Endothelial cell (in vitro differentiated cells): ENCODE measurements around the gene TRAF3IP3. TPM values are rescaled to one million over a fixed set of nuclear protein-coding genes. Genes with fewer than 3 reads are reported as not detected.

Experiments
- DNase-seq: peaks from one replicate; pipeline ENCODE4 v3.0.0; 2021; ENCODE audit warnings: low spot score
- H3K27ac Mint-ChIP-seq: one replicate; pipeline ENCODE4 v1.8.0; 2021; ENCODE audit warnings: mixed read lengths, inconsistent platforms; ENCODE audit not compliant: unreplicated experiment
- H3K27me3 Mint-ChIP-seq: one replicate; pipeline ENCODE4 v1.8.0; 2021; ENCODE audit warnings: mild to moderate bottlenecking, moderate library complexity, mixed read lengths, inconsistent platforms; ENCODE audit not compliant: unreplicated experiment
- H3K36me3 Mint-ChIP-seq: one replicate; pipeline ENCODE4 v1.8.0; 2021; ENCODE audit warnings: mild to moderate bottlenecking, low read depth, mixed read lengths, inconsistent platforms; ENCODE audit not compliant: unreplicated experiment
- H3K4me1 Mint-ChIP-seq: one replicate; pipeline ENCODE4 v1.8.0; 2021; ENCODE audit warnings: mild to moderate bottlenecking, mixed read lengths, inconsistent platforms; ENCODE audit not compliant: unreplicated experiment
- H3K4me3 Mint-ChIP-seq: one replicate; pipeline ENCODE4 v1.8.0; 2021; ENCODE audit warnings: mild to moderate bottlenecking, mixed read lengths, inconsistent platforms; ENCODE audit not compliant: unreplicated experiment
- H3K9me3 Mint-ChIP-seq: one replicate; pipeline ENCODE4 v1.8.0; 2021; ENCODE audit warnings: mixed read lengths, inconsistent platforms; ENCODE audit not compliant: unreplicated experiment
- CTCF ChIP-seq: fragments of 200-600 bp; sonication (generic); IDR thresholded peaks from one replicate; pipeline ENCODE4 v1.5.0; 2021; ENCODE audit warnings: antibody characterized with exemption; ENCODE audit not compliant: unreplicated experiment
- total RNA-seq: library from RNA; stranded (reverse); fragmentation: NEBNext Ultra II Directional; extraction: Animal tissue kit (Norgen Biotek cat#: 25700); gene quantifications from one replicate; pipeline ENCODE4 v1.2.1, GENCODE V29; 2021; ENCODE audit not compliant: unreplicated experiment

The TRAF3IP3 gene
- total RNA-seq, 1 donor from 2014 or later, result not detected

DNA sequence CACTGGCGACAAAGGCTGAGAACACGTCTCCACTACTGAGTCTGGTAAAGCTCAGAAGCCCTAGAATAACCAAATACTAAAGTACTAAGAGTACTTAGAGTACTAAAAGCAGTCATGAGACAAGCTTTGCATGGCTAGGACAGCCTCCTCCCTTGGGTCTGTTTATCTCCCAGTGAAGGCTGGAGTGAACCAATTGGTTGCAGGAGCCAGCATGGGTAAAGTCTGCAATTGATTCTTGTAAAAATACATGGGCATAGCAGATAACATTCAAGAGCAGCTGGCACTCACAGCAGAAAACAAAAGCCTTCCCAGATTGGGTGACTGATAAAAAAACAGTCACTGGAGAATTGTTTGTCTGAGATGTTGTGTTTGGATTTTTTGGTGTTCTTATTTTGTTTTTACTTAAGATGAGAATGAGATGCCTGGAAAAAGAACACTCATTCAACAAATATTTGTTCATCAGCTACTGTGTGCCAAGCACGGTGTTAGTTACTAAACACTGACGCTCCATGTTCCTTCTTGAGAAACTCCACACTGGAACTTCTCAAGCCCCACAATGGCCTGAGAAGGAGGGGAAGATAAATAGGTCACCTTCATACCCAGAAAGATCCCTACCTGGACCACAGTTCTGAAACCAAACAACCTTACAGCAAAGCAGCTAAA, 46.4 kb downstream of the TRAF3IP3 start:
- no peak for TF ChIP-seq CTCF
- peaks cover 5% of the 10 kb centered on the region for H3K36me3 Mint-ChIP-seq

GRCh38 chr1:209802780-209803152, 46.9 kb downstream of the TRAF3IP3 start:
- Mint-ChIP-seq H3K27ac (peak overlapping the region; percentile 67), H3K4me1 (peaks cover 28% of the 10 kb centered on the region), H3K4me3 (no peak overlapping the region), H3K36me3 (peaks cover 2% of the 10 kb centered on the region), H3K27me3 (peaks cover 11% of the 10 kb centered on the region), H3K9me3 (no peaks in the 10 kb centered on the region)
- TF ChIP-seq CTCF, result no peak
- DNase-seq, result no peak

More for the DNA sequence above, 46.4 kb downstream of the TRAF3IP3 start:
- Mint-ChIP-seq H3K27me3 (peaks cover 11% of the 10 kb centered on the region), H3K9me3 (no peaks in the 10 kb centered on the region), H3K4me1 (peaks cover 29% of the 10 kb centered on the region), H3K4me3 (no peak overlapping the region), H3K27ac (peak overlapping the region; percentile 67)
- no peak for DNase-seq

GRCh38 chr1:209803568-209803967, 47.7 kb downstream of the TRAF3IP3 start:
- H3K9me3 Mint-ChIP-seq, result no peaks in the 10 kb centered on the region
- H3K4me3 Mint-ChIP-seq, result no peak overlapping the region
- no peaks in the 10 kb centered on the region for H3K36me3 Mint-ChIP-seq
- peaks cover 25% of the 10 kb centered on the region for H3K4me1 Mint-ChIP-seq
- no peak for TF ChIP-seq CTCF
- H3K27me3 Mint-ChIP-seq, result peaks cover 11% of the 10 kb centered on the region
- no peak for DNase-seq
- no peak overlapping the region for H3K27ac Mint-ChIP-seq

GRCh38 chr1:209805341-209805781, 49.5 kb downstream of the TRAF3IP3 start:
- Mint-ChIP-seq H3K36me3 (no peaks in the 10 kb centered on the region), H3K4me1 (peaks cover 25% of the 10 kb centered on the region), H3K4me3 (peak overlapping the region; percentile 86), H3K27ac (no peak overlapping the region), H3K9me3 (no peaks in the 10 kb centered on the region), H3K27me3 (peaks cover 11% of the 10 kb centered on the region)
- DNase-seq, result peak; percentile 11
- TF ChIP-seq CTCF, result peak; percentile 27
